HCT116 (cell line): ENCODE results near the gene TUT7. TPM values are rescaled to one million over a fixed set of nuclear protein-coding genes. Genes with fewer than 3 reads are reported as not detected.

Source experiments
- ATAC-seq: fragments of 200-7000 bp; cut with Tn5 transposase; 2 replicates; pipeline ENCODE4 v1.9.1; 2020; ENCODE audit warnings: mild to moderate bottlenecking, moderate library complexity
- BruUV-seq: library from RNA; stranded (reverse); fragments of 400-500 nt; replicated peaks from 2 replicates; lab custom pipeline; 2021; lab: Mats Ljungman, UMichigan
- CTCF ChIA-PET: fragments of 300-600 bp; sonication (Branson Sonifier 250); formaldehyde crosslinking; loops from one replicate; lab custom pipeline; 2021; ENCODE audit warnings: antibody characterized with exemption; lab: Charles Lee
- POLR2A ChIA-PET: fragments of 300-600, 350-600 bp; sonication (Branson Sonifier 250); formaldehyde crosslinking; loops from one replicate; lab custom pipeline; 2021; ENCODE audit warnings: antibody characterized with exemption; lab: Charles Lee
- RAD21 ChIA-PET, 2 experiments: fragments of 300-600 bp; sonication (Branson Sonifier 250); formaldehyde crosslinking; loops; one replicate each; lab custom pipeline; 2023; ENCODE audit warnings: low total read pairs in 2 of 2; ENCODE audit not compliant: uncharacterized antibody in 2 of 2, unreplicated experiment in 2 of 2, low non-redundant PET in 1 of 2; lab: Charles Lee
- DNase-seq: peaks from one replicate; pipeline ENCODE4 v3.0.0-alpha.2; 2010; ENCODE audit warnings: low read depth, low spot score
- H2AFZ ChIP-seq: fragments of 200-600 bp; shearing (Covaris generic), sonication (generic); 2 replicates; pipeline ENCODE4 v1.6.1; 2017; ENCODE audit warnings: low read depth, mixed run types, mixed read lengths, antibody characterized with exemption, low read length; ENCODE audit not compliant: poor library complexity, severe bottlenecking
- H3K27ac ChIP-seq: 2 replicates; pipeline ENCODE4 v1.5.1; 2012; ENCODE audit warnings: low read depth, low read length
- H3K27me3 ChIP-seq: fragments of 200-600 bp; sonication (generic); 2 replicates; pipeline ENCODE4 v1.6.1; 2016; ENCODE audit warnings: mixed run types, low read length, mixed read lengths; ENCODE audit not compliant: insufficient read depth
- H3K36me3 ChIP-seq, 2 experiments: fragments of 200-500 bp in 1 of 2; fragments of 200-600 bp in 1 of 2; sonication (Bioruptor generic) in 1 of 2; sonication (generic) in 1 of 2; 2 replicates each; pipeline versions ENCODE4 v1.5.1 to v1.6.1; 2014 to 2016; ENCODE audit warnings: low read length in 2 of 2, inconsistent platforms in 1 of 2, mixed read lengths in 1 of 2, mixed run types in 1 of 2; ENCODE audit not compliant: insufficient read depth in 2 of 2, control insufficient read depth in 1 of 2
- H3K4me1 ChIP-seq, 2 experiments: fragments of 200-600 bp in 1 of 2; sonication (generic) in 1 of 2; 2 replicates each; pipeline versions ENCODE4 v1.5.1 to v1.6.1; 2012 to 2017; ENCODE audit warnings: low read length in 2 of 2, inconsistent platforms in 1 of 2, mild to moderate bottlenecking in 1 of 2, mixed read lengths in 1 of 2, mixed run types in 1 of 2, moderate library complexity in 1 of 2; ENCODE audit not compliant: insufficient read depth in 2 of 2, control insufficient read depth in 1 of 2
- H3K4me2 ChIP-seq: fragments of 200-600 bp; sonication (generic); 2 replicates; pipeline ENCODE4 v1.6.1; 2017; ENCODE audit warnings: mixed run types, low read length, mixed read lengths
- H3K4me3 ChIP-seq, 2 experiments: fragments of 200-600 bp in 1 of 2; sonication (generic) in 1 of 2; replicated peaks in 1 of 2; 2 replicates each; pipeline ENCODE4 v1.5.1; 2011 to 2016; ENCODE audit warnings: low read length in 2 of 2, control low read depth in 1 of 2, low read depth in 1 of 2, mild to moderate bottlenecking in 1 of 2, mixed read lengths in 1 of 2, mixed run types in 1 of 2
- H3K79me2 ChIP-seq: fragments of 200-600 bp; sonication (generic); 2 replicates; pipeline ENCODE4 v1.6.1; 2017; ENCODE audit warnings: mild to moderate bottlenecking, mixed run types, low read length, moderate library complexity, mixed read lengths; ENCODE audit not compliant: insufficient read depth
- H3K9ac ChIP-seq: fragments of 200-600 bp; sonication (generic); 2 replicates; pipeline ENCODE4 v1.6.1; 2016; ENCODE audit warnings: low read length, mixed read lengths
- H3K9me2 ChIP-seq: fragments of 200-600 bp; sonication (generic), shearing (Covaris generic); 2 replicates; pipeline ENCODE4 v1.6.1; 2017; ENCODE audit warnings: mixed run types, mild to moderate bottlenecking, moderate library complexity; ENCODE audit not compliant: insufficient read depth
- H3K9me3 ChIP-seq, 2 experiments: fragments of 200-500 bp in 1 of 2; fragments of 200-600 bp in 1 of 2; sonication (Bioruptor generic) in 1 of 2; sonication (generic) in 1 of 2; 2 replicates each; pipeline ENCODE4 v1.6.1; 2014 to 2017; ENCODE audit warnings: low read length in 2 of 2, mixed read lengths in 2 of 2, inconsistent platforms in 1 of 2, low read depth in 1 of 2, mild to moderate bottlenecking in 1 of 2, mixed run types in 1 of 2, moderate library complexity in 1 of 2; ENCODE audit not compliant: control insufficient read depth in 1 of 2, insufficient read depth in 1 of 2
- H4K20me1 ChIP-seq: fragments of 200-600 bp; sonication (generic), shearing (Covaris generic); 2 replicates; pipeline ENCODE4 v1.6.1; 2017; ENCODE audit warnings: mixed run types, mild to moderate bottlenecking, moderate library complexity; ENCODE audit not compliant: insufficient read depth
- CBX3 ChIP-seq: IDR thresholded peaks from 2 replicates; pipeline ENCODE4 v1.6.1; 2012; ENCODE audit warnings: low read depth
- EGR1 ChIP-seq: IDR thresholded peaks from 2 replicates; pipeline ENCODE4 v1.6.1; 2012; ENCODE audit warnings: low read depth
- ELF1 ChIP-seq: IDR thresholded peaks from 2 replicates; pipeline ENCODE4 v1.6.1; 2012; ENCODE audit warnings: low read depth, borderline replicate concordance
- EZH2 ChIP-seq: fragments of 200-600 bp; sonication (generic); IDR thresholded peaks from 2 replicates; pipeline ENCODE4 v1.6.1; 2017; ENCODE audit warnings: antibody characterized with exemption, mixed run types
- EZH2phosphoT487 ChIP-seq: fragments of 200-600 bp; IDR thresholded peaks from 2 replicates; pipeline ENCODE4 v1.6.1; 2018; ENCODE audit warnings: antibody characterized with exemption, borderline replicate concordance
- FOSL1 ChIP-seq: IDR thresholded peaks from 2 replicates; pipeline ENCODE4 v1.6.1; 2012; ENCODE audit warnings: low read depth
- POLR2A ChIP-seq: IDR thresholded peaks from 2 replicates; pipeline ENCODE4 v1.7.0; 2011; ENCODE audit warnings: borderline replicate concordance; ENCODE audit not compliant: insufficient read depth, insufficient read length; ENCODE audit errors: extremely low read depth
- POLR2AphosphoS5 ChIP-seq: IDR thresholded peaks from 2 replicates; pipeline ENCODE4 v1.6.1; 2011; ENCODE audit warnings: mild to moderate bottlenecking, low read depth, low read length, moderate library complexity
- RAD21 ChIP-seq: IDR thresholded peaks from 2 replicates; pipeline ENCODE4 v1.6.1; 2012; ENCODE audit warnings: low read depth, mild to moderate bottlenecking
- SRF ChIP-seq: IDR thresholded peaks from 2 replicates; pipeline ENCODE4 v1.6.1; 2012; ENCODE audit warnings: low read depth
- TCF7L2 ChIP-seq: IDR thresholded peaks from 2 replicates; pipeline ENCODE4 v1.7.0; 2011; ENCODE audit warnings: borderline replicate concordance, inconsistent platforms; ENCODE audit not compliant: insufficient read depth, insufficient read length; ENCODE audit errors: extremely low read depth
- intact Hi-C: fragments of 100-400 bp; cut with micrococcal nuclease; formaldehyde crosslinking; loops from 2 replicates; pipeline ENCODE4 v1.10.0; 2022
- total RNA-seq: library from RNA; stranded (reverse); gene quantifications from one replicate; pipeline ENCODE4 v1.2.1, GENCODE V29; 2021; ENCODE audit not compliant: unreplicated experiment
- TF ChIP-seq, protein P1 (sequence below): IDR thresholded peaks from 2 replicates; pipeline ENCODE4 v1.6.1; 2012
- TF ChIP-seq, protein P2 (sequence below), 3 experiments: fragments of 200-600 bp in 1 of 3; sonication (generic) in 1 of 3; IDR thresholded peaks in 2 of 3; conservative IDR thresholded peaks in 1 of 3; 2 replicates each; pipeline ENCODE4 v1.5.1; 2012 to 2017; ENCODE audit warnings: low read depth in 2 of 3, low read length in 2 of 3, antibody characterized with exemption in 1 of 3, borderline replicate concordance in 1 of 3, control low read depth in 1 of 3, mild to moderate bottlenecking in 1 of 3, mixed read lengths in 1 of 3, mixed run types in 1 of 3, moderate library complexity in 1 of 3; ENCODE audit not compliant: insufficient read depth in 1 of 3

The TUT7 gene
- total RNA-seq, 1 experiment from 2014 or later = 23.1 TPM

DNA sequence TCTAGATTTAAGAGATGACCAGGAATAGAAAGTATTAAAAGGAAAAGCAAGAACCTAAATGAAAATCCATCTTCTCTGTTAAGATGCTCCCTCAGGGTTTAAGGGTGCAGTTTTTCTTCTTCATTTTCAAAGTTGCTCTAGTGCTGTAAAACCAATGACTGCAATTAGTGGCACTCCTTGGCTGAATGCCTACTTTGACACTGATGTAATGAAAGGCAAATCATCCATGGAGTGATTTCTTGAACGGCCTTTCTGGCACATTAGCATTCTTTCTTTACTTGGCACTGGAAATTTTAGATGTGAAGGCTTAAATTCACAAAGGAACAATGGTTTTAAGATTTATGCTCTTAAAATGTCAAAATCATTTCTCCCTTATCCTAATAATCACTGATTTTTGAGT, 52.5 kb downstream of the TUT7 start:
- Histone ChIP-seq H3K4me2 (no peak overlapping the region), H3K9me2 (no peaks in the 10 kb centered on the region), H4K20me1 (no peaks in the 10 kb centered on the region), H3K9me3 (no peaks in the 10 kb centered on the region), H3K4me3 (no peak overlapping the region), H2AFZ (no peak overlapping the region), H3K27me3 (no peaks in the 10 kb centered on the region), H3K9ac (no peak overlapping the region), H3K4me1 (peaks cover 2 to 7% of the 10 kb centered on the region in 2 experiments; a peak in 3 of 4 replicates), H3K27ac (no peak overlapping the region), H3K79me2 (no peaks in the 10 kb centered on the region), H3K36me3 (peaks cover 16 to 39% of the 10 kb centered on the region in 2 experiments; a peak in 3 of 4 replicates)
- ChIA-PET CTCF (no interaction called here), POLR2A (no interaction called here), RAD21 (no interaction called here)
- DNase-seq = no peak
- intact Hi-C loops = no loop called here
- no TSS peak for BruUV-seq
- TF ChIP-seq FOSL1 = no peak
- no peak for TF ChIP-seq POLR2AphosphoS5
- no peak for TF ChIP-seq EZH2
- TF ChIP-seq RAD21 = no peak
- no peak for TF ChIP-seq EZH2phosphoT487
- TF ChIP-seq SRF = no peak
- TF ChIP-seq CBX3 = no peak
- TF ChIP-seq, protein P1, sequence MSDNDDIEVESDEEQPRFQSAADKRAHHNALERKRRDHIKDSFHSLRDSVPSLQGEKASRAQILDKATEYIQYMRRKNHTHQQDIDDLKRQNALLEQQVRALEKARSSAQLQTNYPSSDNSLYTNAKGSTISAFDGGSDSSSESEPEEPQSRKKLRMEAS = no peak
- no peak for TF ChIP-seq EGR1
- no peak for TF ChIP-seq POLR2A
- no peak for TF ChIP-seq ELF1
- TF ChIP-seq, protein P2, sequence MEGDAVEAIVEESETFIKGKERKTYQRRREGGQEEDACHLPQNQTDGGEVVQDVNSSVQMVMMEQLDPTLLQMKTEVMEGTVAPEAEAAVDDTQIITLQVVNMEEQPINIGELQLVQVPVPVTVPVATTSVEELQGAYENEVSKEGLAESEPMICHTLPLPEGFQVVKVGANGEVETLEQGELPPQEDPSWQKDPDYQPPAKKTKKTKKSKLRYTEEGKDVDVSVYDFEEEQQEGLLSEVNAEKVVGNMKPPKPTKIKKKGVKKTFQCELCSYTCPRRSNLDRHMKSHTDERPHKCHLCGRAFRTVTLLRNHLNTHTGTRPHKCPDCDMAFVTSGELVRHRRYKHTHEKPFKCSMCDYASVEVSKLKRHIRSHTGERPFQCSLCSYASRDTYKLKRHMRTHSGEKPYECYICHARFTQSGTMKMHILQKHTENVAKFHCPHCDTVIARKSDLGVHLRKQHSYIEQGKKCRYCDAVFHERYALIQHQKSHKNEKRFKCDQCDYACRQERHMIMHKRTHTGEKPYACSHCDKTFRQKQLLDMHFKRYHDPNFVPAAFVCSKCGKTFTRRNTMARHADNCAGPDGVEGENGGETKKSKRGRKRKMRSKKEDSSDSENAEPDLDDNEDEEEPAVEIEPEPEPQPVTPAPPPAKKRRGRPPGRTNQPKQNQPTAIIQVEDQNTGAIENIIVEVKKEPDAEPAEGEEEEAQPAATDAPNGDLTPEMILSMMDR (IDR thresholded peaks at IDR 0.05 in 2 of 3, conservative IDR thresholded peaks at IDR 0.05 in 1 of 3; ENCODE audit: borderline replicate concordance in 1 of 3, insufficient read depth in 1 of 3, low read depth in 2 of 3, low read length in 2 of 3) = no peak
- TF ChIP-seq TCF7L2 = no peak
- ATAC-seq = no peak
